ENCODE data around the gene PLPPR1.

PLPPR1 gene

DNA sequence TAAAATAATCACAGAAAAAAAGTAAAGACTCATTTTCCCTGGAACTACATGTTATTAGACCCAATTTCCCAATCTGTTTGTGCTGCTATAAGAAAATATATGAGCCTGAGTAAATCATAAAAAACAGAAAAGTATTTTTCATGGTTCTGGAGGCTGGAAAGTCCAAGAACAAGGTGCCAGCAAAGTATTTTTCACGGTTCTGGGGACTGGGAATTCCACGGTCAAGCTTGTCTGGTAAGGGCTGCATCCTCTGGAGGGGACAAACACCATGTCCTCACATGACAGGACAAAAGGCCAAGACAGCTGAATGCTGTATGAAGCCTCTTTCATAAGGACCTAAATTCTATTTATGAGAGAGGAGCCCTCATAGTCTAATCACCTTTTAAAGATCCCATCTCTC lies 172.3 kb downstream of the PLPPR1 start:
- Histone ChIP-seq H3K36me3 (ENCODE audit: insufficient read depth, low read length) (no peaks in the 10 kb centered on the region), H3K9me2 (replicated peaks; ENCODE audit: low read depth, low read length) (no peaks in the 10 kb centered on the region), H4K20me1 (ENCODE audit: insufficient read depth, low read length, poor library complexity, severe bottlenecking) (no peaks in the 10 kb centered on the region), H3K9me3 (ENCODE audit: insufficient read depth, low read depth, low read length) (no peaks in the 10 kb centered on the region), H3F3A (ENCODE audit: low read depth) (no peaks in the 10 kb centered on the region), H3K79me2 (ENCODE audit: insufficient read depth, low read length) (no peaks in the 10 kb centered on the region), H3K9ac (ENCODE audit: low read depth, low read length, poor library complexity, severe bottlenecking) (no peak overlapping the region), H3K27me3 (ENCODE audit: insufficient read depth, low read length, poor library complexity, severe bottlenecking) (no peaks in the 10 kb centered on the region), H3K4me1 (ENCODE audit: insufficient read depth, low read length, poor library complexity, severe bottlenecking) (no peaks in the 10 kb centered on the region), H3K4me2 (ENCODE audit: low read depth, low read length, poor library complexity, severe bottlenecking) (no peak overlapping the region), H2AFZ (ENCODE audit: low read length) (no peak overlapping the region), H3K4me3 (ENCODE audit: low read length, poor library complexity, severe bottlenecking) (no peak overlapping the region)
- no peak for TF ChIP-seq CTCF (conservative IDR thresholded peaks at IDR 0.05; ENCODE audit: low read length)
- TF ChIP-seq EZH2phosphoT487 (IDR thresholded peaks at IDR 0.05; ENCODE audit: borderline replicate concordance) = no peak

GRCh38 chr9:101201630-101202029 lies 173.1 kb downstream of the PLPPR1 start:
- TF ChIP-seq EZH2phosphoT487 (IDR thresholded peaks at IDR 0.05; ENCODE audit: borderline replicate concordance) (no peak), CTCF (conservative IDR thresholded peaks at IDR 0.05; ENCODE audit: low read length) (no peak)
- no peaks in the 10 kb centered on the region for H3K4me1 ChIP-seq (ENCODE audit: insufficient read depth, low read length, poor library complexity, severe bottlenecking)

DNA sequence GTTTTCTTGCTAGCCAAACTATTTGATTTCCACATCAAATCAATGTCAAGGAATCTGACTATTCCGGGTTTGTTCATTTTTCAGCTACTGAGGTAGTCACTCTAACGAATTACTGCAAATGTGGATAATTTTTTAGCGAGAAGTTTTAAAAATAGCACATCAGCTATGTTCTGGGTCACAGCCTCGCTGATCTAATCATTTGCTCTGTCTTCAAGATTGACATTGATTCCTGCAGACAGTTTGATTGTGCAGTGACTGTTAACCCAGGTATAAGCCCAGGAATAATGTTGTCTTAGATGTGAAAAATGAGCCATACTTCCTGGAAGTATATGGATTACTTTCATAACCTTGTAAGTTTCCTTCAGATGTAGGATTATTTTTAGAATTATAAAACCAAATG lies 181.1 kb downstream of the PLPPR1 start:
- H2AFZ ChIP-seq (ENCODE audit: low read length) = no peak overlapping the region
- H4K20me1 ChIP-seq (ENCODE audit: insufficient read depth, low read length, poor library complexity, severe bottlenecking) = no peaks in the 10 kb centered on the region
- H3K79me2 ChIP-seq (ENCODE audit: insufficient read depth, low read length) = no peaks in the 10 kb centered on the region
- H3K4me2 ChIP-seq (ENCODE audit: low read depth, low read length, poor library complexity, severe bottlenecking) = no peak overlapping the region
- TF ChIP-seq CTCF (conservative IDR thresholded peaks at IDR 0.05; ENCODE audit: low read length) (no peak), EZH2phosphoT487 (IDR thresholded peaks at IDR 0.05; ENCODE audit: borderline replicate concordance) (no peak)
- H3K9me2 ChIP-seq (replicated peaks; ENCODE audit: low read depth, low read length) = no peaks in the 10 kb centered on the region
- H3K4me3 ChIP-seq (ENCODE audit: low read length, poor library complexity, severe bottlenecking) = no peak overlapping the region
- no peaks in the 10 kb centered on the region for H3K27me3 ChIP-seq (ENCODE audit: insufficient read depth, low read length, poor library complexity, severe bottlenecking)
- H3K9me3 ChIP-seq (ENCODE audit: insufficient read depth, low read depth, low read length) = no peaks in the 10 kb centered on the region
- no peak overlapping the region for H3K9ac ChIP-seq (ENCODE audit: low read depth, low read length, poor library complexity, severe bottlenecking)
- H3K4me1 ChIP-seq (ENCODE audit: insufficient read depth, low read length, poor library complexity, severe bottlenecking) = no peaks in the 10 kb centered on the region
- H3F3A ChIP-seq (ENCODE audit: low read depth) = no peaks in the 10 kb centered on the region
- no peaks in the 10 kb centered on the region for H3K36me3 ChIP-seq (ENCODE audit: insufficient read depth, low read length)

More at GRCh38 chr9:101201630-101202029, 173.1 kb downstream of the PLPPR1 start:
- Histone ChIP-seq H3K27me3 (ENCODE audit: insufficient read depth, low read length, poor library complexity, severe bottlenecking) (no peaks in the 10 kb centered on the region), H3K9me2 (replicated peaks; ENCODE audit: low read depth, low read length) (no peaks in the 10 kb centered on the region), H3K79me2 (ENCODE audit: insufficient read depth, low read length) (no peaks in the 10 kb centered on the region), H3K36me3 (ENCODE audit: insufficient read depth, low read length) (no peaks in the 10 kb centered on the region), H2AFZ (ENCODE audit: low read length) (no peak overlapping the region), H3K9me3 (ENCODE audit: insufficient read depth, low read depth, low read length) (no peaks in the 10 kb centered on the region), H3K4me2 (ENCODE audit: low read depth, low read length, poor library complexity, severe bottlenecking) (no peak overlapping the region), H4K20me1 (ENCODE audit: insufficient read depth, low read length, poor library complexity, severe bottlenecking) (no peaks in the 10 kb centered on the region), H3K9ac (ENCODE audit: low read depth, low read length, poor library complexity, severe bottlenecking) (no peak overlapping the region), H3K4me3 (ENCODE audit: low read length, poor library complexity, severe bottlenecking) (no peak overlapping the region), H3F3A (ENCODE audit: low read depth) (no peaks in the 10 kb centered on the region)

All from Loucy (cell line).